ENCODE measurements around the gene FRMD4B. TPM values are rescaled to one million over a fixed set of nuclear protein-coding genes. Genes with fewer than 3 reads are reported as not detected.

FRMD4B gene
- 10 to 100 TPM in 3 of 4 donors, 1 to 10 TPM in 1; 9.3 to 54.5 (median 27.9) TPM for total RNA-seq

- peak in 3 of 6 experiments; percentile 12 to 22 (median 14) for TF ChIP-seq CTCF (IDR thresholded peaks at IDR 0.05)
- TF ChIP-seq POLR2A (IDR thresholded peaks at IDR 0.05) = no peak
- Histone ChIP-seq H3K27ac (peak within 1 kb of the TSS in 2 of 4 donors; percentile 42 to 50), H3K27me3 (no peaks in the 10 kb centered on the region), H3K4me1 (peaks cover 0 to 15% (median 6%) of the 10 kb centered on the region in 4 donors), H3K36me3 (no peaks in the 10 kb centered on the region), H3K4me3 (peak within 1 kb of the TSS; percentile 23 to 59 (median 49)), H3K9me3 (no peaks in the 10 kb centered on the region)
- DNase-seq = peak; percentile 18 to 64 (median 64)
Measured at GRCh38 chr3:69385723-69386555, at the start of gene FRMD4B. TSS of gene FRMD4B (minus strand) at chr3:69386088. CDS start at chr3:69385989, 99 bp downstream.

DNA sequence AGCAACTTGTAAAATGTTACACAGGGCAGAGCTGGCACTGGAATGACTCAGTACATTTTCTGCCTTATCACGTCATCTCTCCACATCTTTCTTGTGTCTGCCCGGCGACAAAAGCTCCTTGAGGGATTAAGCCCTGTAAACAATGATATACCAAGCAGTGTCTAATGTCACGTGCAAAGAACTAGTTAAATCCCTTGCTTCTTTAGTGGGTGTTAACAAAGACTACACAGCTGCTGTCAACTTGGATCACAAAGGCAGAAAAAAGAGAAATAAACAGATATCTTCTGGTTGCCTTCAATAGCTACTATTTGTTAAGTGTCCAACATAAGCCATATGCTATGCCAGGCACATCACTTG, 48.1 kb upstream of the FRMD4B start:
- H3K27ac ChIP-seq = no peak overlapping the region
- no peaks in the 10 kb centered on the region for H3K4me1 ChIP-seq
- no peak overlapping the region for H3K4me3 ChIP-seq
- H3K9me3 ChIP-seq = no peaks in the 10 kb centered on the region
- no peak for TF ChIP-seq POLR2A (IDR thresholded peaks at IDR 0.05)
- no peak for TF ChIP-seq CTCF (IDR thresholded peaks at IDR 0.05)
- no peaks in the 10 kb centered on the region for H3K27me3 ChIP-seq
- DNase-seq = no peak
- H3K36me3 ChIP-seq = no peaks in the 10 kb centered on the region

DNA sequence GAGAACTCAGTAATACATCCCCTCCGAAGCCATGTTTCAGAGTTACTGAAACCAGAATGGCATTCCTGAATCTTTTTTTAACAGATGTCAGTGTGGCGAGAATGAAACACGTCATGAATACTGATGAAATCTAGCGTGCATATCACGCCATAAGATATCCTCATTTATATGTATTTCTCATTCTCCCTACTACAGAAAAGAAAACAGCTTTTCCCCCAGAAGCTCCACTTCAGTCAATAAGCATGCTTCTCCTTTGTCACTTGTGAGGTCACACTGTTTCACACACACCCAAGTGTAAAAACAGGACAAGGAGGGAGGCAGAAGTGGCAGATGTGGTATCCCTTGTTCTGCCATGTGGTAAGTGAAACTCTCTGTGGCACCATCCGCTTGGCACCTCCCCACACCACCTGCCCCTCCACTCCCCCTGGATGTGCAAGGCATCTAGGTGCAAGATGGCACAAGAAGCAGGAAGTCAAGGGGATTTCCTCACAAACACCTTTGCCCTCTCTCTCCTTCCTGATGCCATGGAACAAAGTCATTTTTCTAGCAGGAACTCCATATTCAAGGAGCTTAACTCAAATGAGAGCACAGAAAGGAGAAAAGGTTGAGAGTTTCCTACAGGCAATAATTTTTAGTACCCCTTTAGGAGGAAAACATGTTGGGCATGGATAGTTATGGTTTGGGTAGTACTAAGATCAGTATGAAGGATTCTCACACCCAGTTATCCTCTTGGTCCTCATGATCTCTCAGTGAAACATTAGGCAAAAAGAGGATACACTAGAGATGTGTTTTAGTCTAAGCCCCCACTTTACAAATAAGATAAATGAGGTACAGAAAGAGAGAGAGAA, 47.5 kb upstream of the FRMD4B start:
- H3K27me3 ChIP-seq = no peaks in the 10 kb centered on the region
- H3K36me3 ChIP-seq = no peaks in the 10 kb centered on the region
- H3K4me1 ChIP-seq = no peaks in the 10 kb centered on the region
- no peak for DNase-seq
- no peak overlapping the region for H3K27ac ChIP-seq
- H3K4me3 ChIP-seq = no peak overlapping the region
- no peak for TF ChIP-seq CTCF (IDR thresholded peaks at IDR 0.05)
- TF ChIP-seq POLR2A (IDR thresholded peaks at IDR 0.05) = no peak
- H3K9me3 ChIP-seq = no peaks in the 10 kb centered on the region

DNA sequence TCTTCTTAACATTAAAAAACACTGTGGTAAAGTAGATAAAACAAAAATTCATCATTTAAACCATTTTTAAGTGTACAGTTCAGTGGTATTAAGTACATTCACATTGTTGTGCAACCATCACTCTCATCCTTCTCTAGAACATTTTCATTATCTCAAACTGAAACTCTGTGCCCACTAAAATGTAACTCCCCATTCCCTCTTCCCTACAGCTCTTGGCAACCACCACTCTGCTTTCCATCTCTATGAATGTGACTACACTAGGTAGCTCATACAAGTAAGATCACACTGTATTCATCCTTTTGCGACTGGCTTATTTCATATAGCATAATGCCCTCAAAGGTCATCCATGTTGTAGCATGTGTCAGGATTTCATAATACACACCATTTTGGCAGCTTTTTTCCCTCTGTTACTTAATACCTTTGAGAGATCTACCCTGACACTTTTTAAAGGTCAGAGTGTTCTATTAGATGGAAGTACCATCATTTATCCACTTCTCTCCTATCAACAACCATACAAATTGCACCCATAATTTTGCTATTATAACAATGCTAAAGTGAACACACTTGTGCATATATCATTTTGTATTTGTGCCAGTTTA, 42.9 kb upstream of the FRMD4B start:
- no peak overlapping the region for H3K27ac ChIP-seq
- no peaks in the 10 kb centered on the region for H3K36me3 ChIP-seq
- H3K4me1 ChIP-seq = no peaks in the 10 kb centered on the region
- DNase-seq = no peak
- no peak overlapping the region for H3K4me3 ChIP-seq
- no peaks in the 10 kb centered on the region for H3K9me3 ChIP-seq
- TF ChIP-seq POLR2A (IDR thresholded peaks at IDR 0.05) (no peak), CTCF (IDR thresholded peaks at IDR 0.05) (no peak)
- no peaks in the 10 kb centered on the region for H3K27me3 ChIP-seq

GRCh38 chr3:69426967-69427304, 41.0 kb upstream of the FRMD4B start:
- H3K36me3 ChIP-seq = no peaks in the 10 kb centered on the region
- no peaks in the 10 kb centered on the region for H3K9me3 ChIP-seq
- no peaks in the 10 kb centered on the region for H3K4me1 ChIP-seq
- TF ChIP-seq POLR2A (IDR thresholded peaks at IDR 0.05) = no peak
- TF ChIP-seq CTCF (IDR thresholded peaks at IDR 0.05) = no peak
- H3K27me3 ChIP-seq = no peaks in the 10 kb centered on the region
- H3K4me3 ChIP-seq = no peak overlapping the region
- DNase-seq = no peak
- H3K27ac ChIP-seq = no peak overlapping the region
